Measurements from ENCODE around the gene RXFP1. TPM values are rescaled to one million over a fixed set of nuclear protein-coding genes. Genes with fewer than 3 reads are reported as not detected.

The RXFP1 gene
- polyA plus RNA-seq (2013): not detected in 2 replicates

- Histone ChIP-seq H2BK12ac (ENCODE audit: low read length) (no peak within 1 kb of the TSS), H3K79me2 (ENCODE audit: control insufficient read depth, insufficient read depth, low read length, poor library complexity) (no peaks in the 10 kb centered on the region), H4K91ac (ENCODE audit: low read depth, low read length) (no peak within 1 kb of the TSS), H3K9ac (ENCODE audit: low read length) (no peak within 1 kb of the TSS), H3K27ac (ENCODE audit: low read depth, low read length) (no peak within 1 kb of the TSS), H3K4me2 (ENCODE audit: low read length) (no peak within 1 kb of the TSS), H3K4me1 (ENCODE audit: control insufficient read depth in 1 of 2, insufficient read depth in 2 of 2, low read length in 2 of 2) (no peaks in the 10 kb centered on the region), H2AK5ac (ENCODE audit: low read length) (no peak within 1 kb of the TSS), H3K18ac (ENCODE audit: low read length) (no peak within 1 kb of the TSS), H2BK120ac (ENCODE audit: insufficient read depth, low read length, poor library complexity) (no peak within 1 kb of the TSS), H4K8ac (ENCODE audit: low read depth, low read length) (no peak within 1 kb of the TSS), H3K27me3 (ENCODE audit: insufficient read depth, low read length) (no peaks in the 10 kb centered on the region), H3K36me3 (ENCODE audit: control insufficient read depth in 1 of 2, insufficient read depth in 2 of 2, low read length in 2 of 2) (no peaks in the 10 kb centered on the region), H3K4me3 (ENCODE audit: low read depth, low read length) (no peak within 1 kb of the TSS), H3K9me3 (ENCODE audit: insufficient read depth, low read depth, low read length) (no peaks in the 10 kb centered on the region), H3K14ac (ENCODE audit: low read length) (no peak within 1 kb of the TSS), H4K12ac (ENCODE audit: low read depth, low read length) (no peak within 1 kb of the TSS), H3K79me1 (ENCODE audit: low read length) (no peaks in the 10 kb centered on the region), H3K23ac (ENCODE audit: low read length) (no peak within 1 kb of the TSS), H2BK5ac (ENCODE audit: low read depth, low read length, poor library complexity) (no peak within 1 kb of the TSS), H2AFZ (ENCODE audit: insufficient read depth, low read length, poor library complexity) (no peak within 1 kb of the TSS), H3K4ac (ENCODE audit: low read depth, low read length) (no peak within 1 kb of the TSS)
- no peak for DNase-seq
- no CpG with 5 or more reads among the region's 11 CpGs for WGBS (ENCODE audit: extremely low coverage, insufficient coverage, insufficient read length)
These were observed at the start of gene RXFP1 for GRCh38 chr4:158521484-158522088. Gene RXFP1 (plus strand): TSS chr4:158521882. CDS start chr4:158521977, 95 bp downstream.

- Histone ChIP-seq H3K23ac (ENCODE audit: low read length) (no peak overlapping the region), H2AK5ac (ENCODE audit: low read length) (no peak overlapping the region), H3K36me3 (ENCODE audit: control insufficient read depth in 1 of 2, insufficient read depth in 2 of 2, low read length in 2 of 2) (no peaks in the 10 kb centered on the region), H3K4me2 (ENCODE audit: low read length) (no peak overlapping the region), H3K4me3 (ENCODE audit: low read depth, low read length) (no peak overlapping the region), H2BK5ac (ENCODE audit: low read depth, low read length, poor library complexity) (no peak overlapping the region), H3K18ac (ENCODE audit: low read length) (no peak overlapping the region), H3K14ac (ENCODE audit: low read length) (no peak overlapping the region), H3K9me3 (ENCODE audit: insufficient read depth, low read depth, low read length) (no peaks in the 10 kb centered on the region), H3K27ac (ENCODE audit: low read depth, low read length) (no peak overlapping the region), H3K4ac (ENCODE audit: low read depth, low read length) (no peak overlapping the region), H4K91ac (ENCODE audit: low read depth, low read length) (no peak overlapping the region), H3K79me2 (ENCODE audit: control insufficient read depth, insufficient read depth, low read length, poor library complexity) (no peaks in the 10 kb centered on the region), H3K4me1 (ENCODE audit: control insufficient read depth in 1 of 2, insufficient read depth in 2 of 2, low read length in 2 of 2) (no peaks in the 10 kb centered on the region), H4K8ac (ENCODE audit: low read depth, low read length) (no peak overlapping the region), H3K79me1 (ENCODE audit: low read length) (no peaks in the 10 kb centered on the region), H4K12ac (ENCODE audit: low read depth, low read length) (no peak overlapping the region), H3K27me3 (ENCODE audit: insufficient read depth, low read length) (no peaks in the 10 kb centered on the region), H2BK120ac (ENCODE audit: insufficient read depth, low read length, poor library complexity) (no peak overlapping the region), H2BK12ac (ENCODE audit: low read length) (no peak overlapping the region), H2AFZ (ENCODE audit: insufficient read depth, low read length, poor library complexity) (no peak overlapping the region), H3K9ac (ENCODE audit: low read length) (no peak overlapping the region)
- no peak for DNase-seq
These were observed 39.9 kb upstream of the RXFP1 start for GRCh38 chr4:158481811-158482210.

- Histone ChIP-seq H3K9ac (ENCODE audit: low read length) (no peak overlapping the region), H3K9me3 (ENCODE audit: insufficient read depth, low read depth, low read length) (no peaks in the 10 kb centered on the region), H2BK12ac (ENCODE audit: low read length) (no peak overlapping the region), H3K27ac (ENCODE audit: low read depth, low read length) (no peak overlapping the region), H3K79me1 (ENCODE audit: low read length) (no peaks in the 10 kb centered on the region), H2BK5ac (ENCODE audit: low read depth, low read length, poor library complexity) (no peak overlapping the region), H3K4me2 (ENCODE audit: low read length) (no peak overlapping the region), H3K18ac (ENCODE audit: low read length) (no peak overlapping the region), H3K4me1 (ENCODE audit: control insufficient read depth in 1 of 2, insufficient read depth in 2 of 2, low read length in 2 of 2) (no peaks in the 10 kb centered on the region), H2BK120ac (ENCODE audit: insufficient read depth, low read length, poor library complexity) (no peak overlapping the region), H2AK5ac (ENCODE audit: low read length) (no peak overlapping the region), H4K8ac (ENCODE audit: low read depth, low read length) (no peak overlapping the region), H3K23ac (ENCODE audit: low read length) (no peak overlapping the region), H3K4me3 (ENCODE audit: low read depth, low read length) (no peak overlapping the region), H3K27me3 (ENCODE audit: insufficient read depth, low read length) (no peaks in the 10 kb centered on the region), H3K4ac (ENCODE audit: low read depth, low read length) (no peak overlapping the region), H3K36me3 (ENCODE audit: control insufficient read depth in 1 of 2, insufficient read depth in 2 of 2, low read length in 2 of 2) (no peaks in the 10 kb centered on the region), H2AFZ (ENCODE audit: insufficient read depth, low read length, poor library complexity) (no peak overlapping the region), H4K12ac (ENCODE audit: low read depth, low read length) (no peak overlapping the region), H3K14ac (ENCODE audit: low read length) (no peak overlapping the region), H3K79me2 (ENCODE audit: control insufficient read depth, insufficient read depth, low read length, poor library complexity) (no peaks in the 10 kb centered on the region), H4K91ac (ENCODE audit: low read depth, low read length) (no peak overlapping the region)
- DNase-seq: no peak
- no CpG with 5 or more reads among the region's 4 CpGs for WGBS (ENCODE audit: extremely low coverage, insufficient coverage, insufficient read length)
These were observed 37.4 kb upstream of the RXFP1 start for GRCh38 chr4:158484173-158484885.

- Histone ChIP-seq H2BK5ac (ENCODE audit: low read depth, low read length, poor library complexity) (no peak overlapping the region), H2BK12ac (ENCODE audit: low read length) (no peak overlapping the region), H2AK5ac (ENCODE audit: low read length) (no peak overlapping the region), H3K27ac (ENCODE audit: low read depth, low read length) (no peak overlapping the region), H3K4me2 (ENCODE audit: low read length) (no peak overlapping the region), H4K91ac (ENCODE audit: low read depth, low read length) (no peak overlapping the region), H3K4me1 (ENCODE audit: control insufficient read depth in 1 of 2, insufficient read depth in 2 of 2, low read length in 2 of 2) (no peaks in the 10 kb centered on the region), H4K8ac (ENCODE audit: low read depth, low read length) (no peak overlapping the region), H2BK120ac (ENCODE audit: insufficient read depth, low read length, poor library complexity) (no peak overlapping the region), H2AFZ (ENCODE audit: insufficient read depth, low read length, poor library complexity) (no peak overlapping the region), H3K9me3 (ENCODE audit: insufficient read depth, low read depth, low read length) (no peaks in the 10 kb centered on the region), H4K12ac (ENCODE audit: low read depth, low read length) (no peak overlapping the region), H3K79me1 (ENCODE audit: low read length) (no peaks in the 10 kb centered on the region), H3K14ac (ENCODE audit: low read length) (no peak overlapping the region), H3K27me3 (ENCODE audit: insufficient read depth, low read length) (no peaks in the 10 kb centered on the region), H3K79me2 (ENCODE audit: control insufficient read depth, insufficient read depth, low read length, poor library complexity) (no peaks in the 10 kb centered on the region), H3K4me3 (ENCODE audit: low read depth, low read length) (no peak overlapping the region), H3K23ac (ENCODE audit: low read length) (no peak overlapping the region), H3K36me3 (ENCODE audit: control insufficient read depth in 1 of 2, insufficient read depth in 2 of 2, low read length in 2 of 2) (no peaks in the 10 kb centered on the region), H3K4ac (ENCODE audit: low read depth, low read length) (no peak overlapping the region), H3K18ac (ENCODE audit: low read length) (no peak overlapping the region), H3K9ac (ENCODE audit: low read length) (no peak overlapping the region)
- no peak for DNase-seq
These were observed 31.1 kb upstream of the RXFP1 start for GRCh38 chr4:158490629-158491028.

All from trophoblast cell (in vitro differentiated cells and primary cell).